BE2C (cell line): ENCODE data around the gene PPP2R2B.

Experiments
- DNase-seq: peaks from one replicate; pipeline ENCODE4 v3.0.0-alpha.2; 2020
- H3K27me3 ChIP-seq: fragments of 250-450 bp; sonication (Bioruptor Pico); 2 replicates; pipeline ENCODE4 v1.5.1; 2020; ENCODE audit warnings: mild to moderate bottlenecking
- H3K36me3 ChIP-seq: fragments of 250-450 bp; sonication (Bioruptor Pico); 2 replicates; pipeline ENCODE4 v1.5.1; 2020; ENCODE audit warnings: mild to moderate bottlenecking
- H3K4me1 ChIP-seq: fragments of 250-450 bp; sonication (Bioruptor Pico); 2 replicates; pipeline ENCODE4 v1.5.1; 2020
- H3K4me3 ChIP-seq: 2 replicates; pipeline ENCODE4 v1.5.1; 2011; ENCODE audit warnings: low read depth, low read length
- H3K9me3 ChIP-seq: fragments of 250-450 bp; sonication (Bioruptor Pico); 2 replicates; pipeline ENCODE4 v1.5.1; 2020
- TF ChIP-seq, protein P1 (sequence below): IDR thresholded peaks from 2 replicates; pipeline ENCODE4 v1.5.1; 2012; ENCODE audit warnings: mild to moderate bottlenecking, low read depth, low read length

The PPP2R2B gene

GRCh38 chr5:146548781-146549449, 329.6 kb downstream of the PPP2R2B start:
- TF ChIP-seq, protein P1, sequence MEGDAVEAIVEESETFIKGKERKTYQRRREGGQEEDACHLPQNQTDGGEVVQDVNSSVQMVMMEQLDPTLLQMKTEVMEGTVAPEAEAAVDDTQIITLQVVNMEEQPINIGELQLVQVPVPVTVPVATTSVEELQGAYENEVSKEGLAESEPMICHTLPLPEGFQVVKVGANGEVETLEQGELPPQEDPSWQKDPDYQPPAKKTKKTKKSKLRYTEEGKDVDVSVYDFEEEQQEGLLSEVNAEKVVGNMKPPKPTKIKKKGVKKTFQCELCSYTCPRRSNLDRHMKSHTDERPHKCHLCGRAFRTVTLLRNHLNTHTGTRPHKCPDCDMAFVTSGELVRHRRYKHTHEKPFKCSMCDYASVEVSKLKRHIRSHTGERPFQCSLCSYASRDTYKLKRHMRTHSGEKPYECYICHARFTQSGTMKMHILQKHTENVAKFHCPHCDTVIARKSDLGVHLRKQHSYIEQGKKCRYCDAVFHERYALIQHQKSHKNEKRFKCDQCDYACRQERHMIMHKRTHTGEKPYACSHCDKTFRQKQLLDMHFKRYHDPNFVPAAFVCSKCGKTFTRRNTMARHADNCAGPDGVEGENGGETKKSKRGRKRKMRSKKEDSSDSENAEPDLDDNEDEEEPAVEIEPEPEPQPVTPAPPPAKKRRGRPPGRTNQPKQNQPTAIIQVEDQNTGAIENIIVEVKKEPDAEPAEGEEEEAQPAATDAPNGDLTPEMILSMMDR, result no peak
- no peak for DNase-seq
- no peaks in the 10 kb centered on the region for H3K27me3 ChIP-seq
- no peaks in the 10 kb centered on the region for H3K9me3 ChIP-seq
- no peak overlapping the region for H3K4me3 ChIP-seq
- H3K36me3 ChIP-seq, result no peaks in the 10 kb centered on the region
- no peaks in the 10 kb centered on the region for H3K4me1 ChIP-seq

DNA sequence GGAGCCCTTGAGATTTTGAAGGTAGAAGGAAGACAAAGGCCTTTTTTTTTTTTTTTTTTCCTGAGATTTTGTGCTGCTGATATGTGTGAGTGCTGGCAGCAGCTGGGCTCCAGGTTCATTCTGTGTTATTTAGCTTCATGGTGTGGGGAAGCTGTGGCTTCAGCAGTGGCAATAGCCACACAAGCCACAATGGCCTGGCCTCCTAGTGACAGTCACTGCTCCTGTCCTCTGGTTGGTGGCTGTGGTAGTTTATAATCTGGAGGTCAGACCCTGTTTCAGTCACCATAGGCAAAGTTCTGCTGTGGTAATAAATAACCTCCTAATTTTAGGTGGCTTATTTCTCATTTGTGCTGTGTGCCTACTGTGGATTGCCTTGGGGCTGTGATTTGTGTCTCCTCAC, 334.3 kb downstream of the PPP2R2B start:
- TF ChIP-seq, protein P1, result no peak
- Histone ChIP-seq H3K9me3 (no peaks in the 10 kb centered on the region), H3K36me3 (no peaks in the 10 kb centered on the region), H3K4me1 (no peaks in the 10 kb centered on the region), H3K27me3 (no peaks in the 10 kb centered on the region), H3K4me3 (no peak overlapping the region)
- DNase-seq, result no peak

DNA sequence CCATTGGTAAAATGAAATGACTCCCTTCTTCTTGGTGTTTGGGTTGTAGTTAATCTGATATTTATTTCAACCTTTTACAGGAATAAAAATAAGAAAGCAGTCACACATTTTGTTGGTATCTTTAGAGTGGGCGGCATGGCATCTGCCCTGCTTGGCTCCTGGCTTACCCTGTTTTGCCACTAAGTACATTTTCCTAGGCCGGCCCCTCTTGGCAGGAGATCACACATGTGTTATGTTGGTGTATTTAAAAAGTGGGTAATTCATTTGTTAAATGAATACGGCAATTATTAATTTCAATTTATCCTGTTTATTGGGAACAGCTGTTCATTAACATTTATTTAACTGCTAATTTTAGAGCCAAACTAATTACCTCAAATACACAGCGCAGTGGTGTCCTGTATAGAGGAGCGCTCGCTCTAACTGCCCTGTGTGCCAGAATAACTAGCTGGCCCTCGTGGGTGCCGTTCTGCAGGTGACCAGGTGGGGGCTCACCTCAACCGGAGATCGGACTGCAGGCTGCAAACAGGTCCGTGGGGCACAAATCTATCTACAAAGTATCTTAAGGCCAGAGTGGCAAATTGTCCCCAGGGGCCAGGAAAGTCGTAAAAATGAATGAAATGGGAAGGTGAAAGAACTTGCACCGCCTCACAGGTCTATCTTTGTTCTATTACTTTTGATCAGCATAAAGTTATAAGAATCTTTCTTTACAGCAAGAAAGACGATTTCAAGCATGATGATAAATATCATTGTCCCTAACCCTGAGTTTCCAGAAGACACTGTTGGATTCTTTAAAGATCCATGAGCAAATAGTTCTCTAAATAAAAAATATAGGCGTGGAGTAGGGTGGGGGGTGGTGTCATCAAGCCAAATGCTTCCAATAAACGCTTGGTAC, 336.4 kb downstream of the PPP2R2B start:
- TF ChIP-seq, protein P1, result peak; percentile 96
- DNase-seq, result peak; percentile 83
- no peaks in the 10 kb centered on the region for H3K9me3 ChIP-seq
- H3K27me3 ChIP-seq, result no peaks in the 10 kb centered on the region
- no peaks in the 10 kb centered on the region for H3K36me3 ChIP-seq
- H3K4me3 ChIP-seq, result no peak overlapping the region
- no peaks in the 10 kb centered on the region for H3K4me1 ChIP-seq

GRCh38 chr5:146540414-146540813, 338.1 kb downstream of the PPP2R2B start:
- Histone ChIP-seq H3K4me3 (no peak overlapping the region), H3K27me3 (no peaks in the 10 kb centered on the region), H3K4me1 (no peaks in the 10 kb centered on the region), H3K36me3 (no peaks in the 10 kb centered on the region), H3K9me3 (no peaks in the 10 kb centered on the region)
- TF ChIP-seq, protein P1, result no peak
- DNase-seq, result no peak

GRCh38 chr5:146539973-146540372, 338.6 kb downstream of the PPP2R2B start:
- no peak for DNase-seq
- Histone ChIP-seq H3K4me1 (no peaks in the 10 kb centered on the region), H3K9me3 (no peaks in the 10 kb centered on the region), H3K4me3 (no peak overlapping the region), H3K27me3 (no peaks in the 10 kb centered on the region), H3K36me3 (no peaks in the 10 kb centered on the region)
- TF ChIP-seq, protein P1, result no peak

- Histone ChIP-seq H3K36me3 (no peaks in the 10 kb centered on the region), H3K9me3 (no peaks in the 10 kb centered on the region), H3K4me1 (no peaks in the 10 kb centered on the region), H3K4me3 (no peak overlapping the region), H3K27me3 (no peaks in the 10 kb centered on the region)
- TF ChIP-seq, protein P1, result no peak
- no peak for DNase-seq
Measured at GRCh38 chr5:146538432-146538831, 340.1 kb downstream of the PPP2R2B start.
